ENCODE data around the gene UBAC1. TPM values are rescaled to one million over a fixed set of nuclear protein-coding genes. Genes with fewer than 3 reads are reported as not detected.

Gene UBAC1
- total and polyA plus RNA-seq, 10 of the 15 experiments (the other 5 are each of a cell fraction or from before 2014, with no cell fraction given): 16.7 to 54.6 (median 38.5) TPM

DNA sequence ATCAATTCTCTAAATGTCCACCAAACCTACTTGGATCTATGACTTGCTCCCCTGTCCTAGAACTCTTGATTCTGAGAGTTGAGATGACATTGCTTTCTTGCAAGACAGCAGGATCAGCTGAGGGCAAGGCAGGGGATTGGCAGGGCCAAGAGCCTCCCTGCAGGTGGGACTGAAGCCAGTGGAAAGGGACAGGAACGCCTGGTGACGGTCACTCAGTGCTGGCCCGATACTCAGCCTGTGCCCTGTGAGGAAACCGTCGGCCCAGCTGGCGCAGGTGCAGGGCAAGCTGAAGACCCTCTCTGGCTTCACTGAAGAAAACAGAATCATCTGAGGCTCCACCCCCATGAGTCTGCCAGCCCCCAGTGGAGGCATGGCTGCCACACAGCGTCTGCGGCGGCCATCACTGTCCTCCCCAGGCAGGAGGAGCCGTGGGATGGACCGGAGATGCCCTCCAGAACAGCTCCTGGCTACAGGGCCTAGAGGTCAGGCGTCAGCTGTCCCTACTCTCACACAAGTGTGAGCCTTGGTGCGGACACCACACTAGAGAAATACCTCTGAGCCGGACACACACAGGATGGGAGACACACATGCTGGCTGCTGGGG, 14.7 kb downstream of the UBAC1 start:
- in situ Hi-C loops (cut with MboI): no loop called here
- RAD21 ChIA-PET (ENCODE audit: unreplicated experiment): no interaction called here
- intact Hi-C loops (cut with micrococcal nuclease; ENCODE audit: unreplicated experiment): no loop called here
- BruUV-seq (replicated peaks): no TSS peak
- no peak overlapping the region for H3K27ac ChIP-seq (ENCODE audit: control insufficient read depth, insufficient read depth)
- TF ChIP-seq, protein P1, sequence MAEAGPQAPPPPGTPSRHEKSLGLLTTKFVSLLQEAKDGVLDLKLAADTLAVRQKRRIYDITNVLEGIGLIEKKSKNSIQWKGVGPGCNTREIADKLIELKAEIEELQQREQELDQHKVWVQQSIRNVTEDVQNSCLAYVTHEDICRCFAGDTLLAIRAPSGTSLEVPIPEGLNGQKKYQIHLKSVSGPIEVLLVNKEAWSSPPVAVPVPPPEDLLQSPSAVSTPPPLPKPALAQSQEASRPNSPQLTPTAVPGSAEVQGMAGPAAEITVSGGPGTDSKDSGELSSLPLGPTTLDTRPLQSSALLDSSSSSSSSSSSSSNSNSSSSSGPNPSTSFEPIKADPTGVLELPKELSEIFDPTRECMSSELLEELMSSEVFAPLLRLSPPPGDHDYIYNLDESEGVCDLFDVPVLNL (IDR thresholded peaks at IDR 0.05; ENCODE audit: low read depth, low read length): no peak
- TF ChIP-seq, protein P2, sequence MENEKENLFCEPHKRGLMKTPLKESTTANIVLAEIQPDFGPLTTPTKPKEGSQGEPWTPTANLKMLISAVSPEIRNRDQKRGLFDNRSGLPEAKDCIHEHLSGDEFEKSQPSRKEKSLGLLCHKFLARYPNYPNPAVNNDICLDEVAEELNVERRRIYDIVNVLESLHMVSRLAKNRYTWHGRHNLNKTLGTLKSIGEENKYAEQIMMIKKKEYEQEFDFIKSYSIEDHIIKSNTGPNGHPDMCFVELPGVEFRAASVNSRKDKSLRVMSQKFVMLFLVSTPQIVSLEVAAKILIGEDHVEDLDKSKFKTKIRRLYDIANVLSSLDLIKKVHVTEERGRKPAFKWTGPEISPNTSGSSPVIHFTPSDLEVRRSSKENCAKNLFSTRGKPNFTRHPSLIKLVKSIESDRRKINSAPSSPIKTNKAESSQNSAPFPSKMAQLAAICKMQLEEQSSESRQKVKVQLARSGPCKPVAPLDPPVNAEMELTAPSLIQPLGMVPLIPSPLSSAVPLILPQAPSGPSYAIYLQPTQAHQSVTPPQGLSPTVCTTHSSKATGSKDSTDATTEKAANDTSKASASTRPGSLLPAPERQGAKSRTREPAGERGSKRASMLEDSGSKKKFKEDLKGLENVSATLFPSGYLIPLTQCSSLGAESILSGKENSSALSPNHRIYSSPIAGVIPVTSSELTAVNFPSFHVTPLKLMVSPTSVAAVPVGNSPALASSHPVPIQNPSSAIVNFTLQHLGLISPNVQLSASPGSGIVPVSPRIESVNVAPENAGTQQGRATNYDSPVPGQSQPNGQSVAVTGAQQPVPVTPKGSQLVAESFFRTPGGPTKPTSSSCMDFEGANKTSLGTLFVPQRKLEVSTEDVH (IDR thresholded peaks at IDR 0.05; ENCODE audit: low read depth, partially characterized antibody): no peak
- TF ChIP-seq ZSCAN29 (IDR thresholded peaks at IDR 0.05) (no peak), CHD4 (IDR thresholded peaks at IDR 0.05) (no peak), TBL1XR1 (IDR thresholded peaks at IDR 0.05; ENCODE audit: low read depth, low read length) (no peak), SMAD5 (IDR thresholded peaks at IDR 0.05; ENCODE audit: low read depth) (no peak), TARDBP (IDR thresholded peaks at IDR 0.05; ENCODE audit: borderline replicate concordance) (no peak), FOXK2 (IDR thresholded peaks at IDR 0.05) (no peak), SMAD1 (IDR thresholded peaks at IDR 0.05; ENCODE audit: low read depth, partially characterized antibody) (no peak), CEBPB (IDR thresholded peaks at IDR 0.05; ENCODE audit: borderline replicate concordance in 1 of 2, low read depth in 2 of 2, low read length in 2 of 2) (no peak), PAX8 (IDR thresholded peaks at IDR 0.05) (no peak), NRF1 (conservative IDR thresholded peaks at IDR 0.05; ENCODE audit: low read depth, low read length) (no peak), POLR2AphosphoS2 (IDR thresholded peaks at IDR 0.05; ENCODE audit: low read depth, low read length) (no peak), ASH2L (IDR thresholded peaks at IDR 0.05; ENCODE audit: borderline replicate concordance, low read depth) (no peak), FOS (IDR thresholded peaks at IDR 0.05; ENCODE audit: borderline replicate concordance, extremely low read depth, insufficient read length) (no peak)
- TF ChIP-seq, protein P3, sequence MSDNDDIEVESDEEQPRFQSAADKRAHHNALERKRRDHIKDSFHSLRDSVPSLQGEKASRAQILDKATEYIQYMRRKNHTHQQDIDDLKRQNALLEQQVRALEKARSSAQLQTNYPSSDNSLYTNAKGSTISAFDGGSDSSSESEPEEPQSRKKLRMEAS (IDR thresholded peaks at IDR 0.05; ENCODE audit: low read depth, low read length): no peak
- WGBS (ENCODE audit: insufficient coverage, insufficient replicate concordance, low lambda C conversion rate, missing lambda C conversion rate): 97% methylated on average over 14 of the region's 14 CpGs
- no peaks in the 10 kb centered on the region for H3K9me3 ChIP-seq (replicated peaks; ENCODE audit: control insufficient read depth, insufficient read depth, low read length)
- H3K27me3 ChIP-seq (replicated peaks in 1 of 2; ENCODE audit: control insufficient read depth in 2 of 2, insufficient read depth in 2 of 2, low read length in 1 of 2): no peaks in the 10 kb centered on the region
- CTCF ChIA-PET: no interaction called here
- H4K20me1 ChIP-seq (ENCODE audit: control insufficient read depth, insufficient read depth): peaks cover 2% of the 10 kb centered on the region; the same call in 1 of the 2 replicates
- H3K4me3 ChIP-seq: no peak overlapping the region
- no peak overlapping the region for H3K9ac ChIP-seq (ENCODE audit: control insufficient read depth, insufficient read depth, low read length)
- DNase-seq (ENCODE audit: low read depth, low spot score) (no peak), FAIRE-seq (no peak), ATAC-seq (no peak)
- no peaks in the 10 kb centered on the region for H3K79me2 ChIP-seq (ENCODE audit: control insufficient read depth, insufficient read depth, low read length)
- no peaks in the 10 kb centered on the region for H3K4me1 ChIP-seq (ENCODE audit: control insufficient read depth, insufficient read depth, low read length)
- POLR2A ChIA-PET: interaction anchor here (1.5 kb wide), 1 partner anchor 14 kb away, joined by 3 read pairs; no protein-coding TSS in a partner anchor
- no peak overlapping the region for H3K4me2 ChIP-seq (ENCODE audit: control insufficient read depth, insufficient read depth)
- H2AFZ ChIP-seq (ENCODE audit: control insufficient read depth, low read depth, low read length): no peak overlapping the region
- SMC1A ChIA-PET (ENCODE audit: uncharacterized antibody, unreplicated experiment): no interaction called here
- peaks cover 10 to 22% of the 10 kb centered on the region in 2 experiments; a peak in 3 of 4 replicates for H3K36me3 ChIP-seq (ENCODE audit: control insufficient read depth in 2 of 2, insufficient read depth in 2 of 2, low read length in 1 of 2)
